GF-D8 (cell line): ENCODE results near the gene RBFOX2.

ENCODE experiments used
- DNase-seq: peaks from one replicate; lab custom pipeline; 2025; lab: John Stamatoyannopoulos, UW

RBFOX2 gene

DNA sequence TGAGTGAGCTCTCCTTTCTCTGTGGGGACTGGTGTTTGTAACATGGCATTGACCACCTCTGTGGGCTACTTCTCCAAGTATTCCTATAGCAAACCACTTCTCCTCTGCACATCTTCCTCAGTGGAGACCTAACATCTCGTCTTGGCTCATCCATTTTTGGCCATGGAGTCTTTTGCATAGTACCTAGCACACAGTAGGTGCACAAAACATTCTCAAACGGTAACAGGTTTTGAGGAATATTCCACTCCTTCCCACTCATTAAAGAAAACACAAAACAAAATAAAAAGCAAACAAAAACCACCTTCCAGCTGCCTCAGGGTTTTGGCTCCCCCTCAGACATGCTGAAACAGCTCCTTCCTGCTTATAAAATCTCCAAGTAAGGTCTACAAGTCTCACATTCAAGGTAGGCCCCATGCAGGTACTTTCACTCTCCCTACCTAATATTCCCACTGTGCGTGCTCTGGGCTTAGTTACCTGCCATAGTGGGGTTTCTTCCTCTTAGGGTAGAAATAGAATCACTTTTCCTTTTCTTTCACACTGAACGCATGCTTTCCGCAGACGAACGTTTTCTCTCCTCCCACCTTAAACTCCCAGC lies 132.4 kb downstream of the RBFOX2 start:
- DNase-seq, result no peak

GRCh38 chr22:35894937-35895708 lies 133.5 kb downstream of the RBFOX2 start:
- no peak for DNase-seq

- no peak for DNase-seq
Measured at GRCh38 chr22:35894464-35894878, 134.2 kb downstream of the RBFOX2 start.

GRCh38 chr22:35893698-35894097 lies 134.9 kb downstream of the RBFOX2 start:
- DNase-seq, result no peak

DNA sequence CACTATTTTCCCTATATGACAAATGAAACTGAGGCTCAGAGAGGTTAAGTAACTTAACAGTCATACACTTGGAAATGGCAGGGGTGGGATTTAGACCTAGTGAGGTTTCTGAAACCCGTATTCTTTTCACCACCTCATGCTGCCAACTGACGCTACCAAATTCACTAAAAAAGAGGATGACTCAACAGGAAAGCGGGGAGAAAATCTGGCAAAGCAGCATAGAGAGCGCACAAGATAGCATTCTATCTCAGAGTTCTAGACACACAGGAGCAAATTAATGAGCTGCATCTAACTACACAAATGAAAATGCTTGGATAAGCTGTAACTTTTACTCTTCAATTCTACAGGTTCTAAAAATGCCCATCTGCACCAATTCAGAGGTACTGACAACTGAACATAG lies 136.4 kb downstream of the RBFOX2 start:
- DNase-seq, result no peak

DNA sequence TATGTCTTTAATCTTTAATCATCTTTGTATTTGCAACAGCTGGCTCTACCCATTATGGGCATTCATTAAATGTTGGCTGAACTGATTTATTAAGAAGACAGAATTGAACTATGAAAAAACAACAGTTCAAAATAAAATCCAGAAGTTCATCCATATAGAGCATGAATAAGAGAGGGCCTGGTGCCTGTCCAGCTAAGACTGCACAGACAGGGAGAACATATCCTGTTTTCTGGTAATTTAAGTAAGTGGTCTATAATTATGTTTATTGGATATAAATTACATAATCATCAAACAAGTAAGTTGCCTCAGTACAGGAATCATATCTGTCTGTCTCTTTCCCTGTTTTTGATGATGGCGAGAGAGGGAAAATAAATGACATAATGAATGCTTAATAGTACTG lies 137.2 kb downstream of the RBFOX2 start:
- no peak for DNase-seq

- DNase-seq, result no peak
Measured at GRCh38 chr22:35889071-35889470, 139.6 kb downstream of the RBFOX2 start.

GRCh38 chr22:35888181-35888870 lies 140.3 kb downstream of the RBFOX2 start:
- DNase-seq, result no peak

- DNase-seq, result no peak
Measured at GRCh38 chr22:35887296-35887875, 141.2 kb downstream of the RBFOX2 start.

DNA sequence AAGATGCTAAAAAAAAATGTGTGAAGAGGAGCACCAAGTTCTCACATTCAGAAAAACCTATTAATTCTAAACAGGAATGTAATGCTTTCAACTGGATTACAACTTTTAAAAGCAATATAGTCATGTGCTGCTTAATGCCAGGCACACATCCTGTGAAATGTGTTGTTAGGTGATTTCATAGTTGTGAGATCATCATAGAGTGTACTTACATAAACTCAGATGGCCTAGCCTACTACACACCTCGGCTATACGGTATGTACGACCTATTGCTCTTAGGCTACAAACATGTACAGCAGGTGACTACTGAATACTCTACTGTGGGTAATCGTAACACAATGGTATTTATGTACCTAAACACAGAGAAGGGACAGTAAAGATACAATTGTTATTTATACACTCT lies 142.3 kb downstream of the RBFOX2 start:
- no peak for DNase-seq

DNA sequence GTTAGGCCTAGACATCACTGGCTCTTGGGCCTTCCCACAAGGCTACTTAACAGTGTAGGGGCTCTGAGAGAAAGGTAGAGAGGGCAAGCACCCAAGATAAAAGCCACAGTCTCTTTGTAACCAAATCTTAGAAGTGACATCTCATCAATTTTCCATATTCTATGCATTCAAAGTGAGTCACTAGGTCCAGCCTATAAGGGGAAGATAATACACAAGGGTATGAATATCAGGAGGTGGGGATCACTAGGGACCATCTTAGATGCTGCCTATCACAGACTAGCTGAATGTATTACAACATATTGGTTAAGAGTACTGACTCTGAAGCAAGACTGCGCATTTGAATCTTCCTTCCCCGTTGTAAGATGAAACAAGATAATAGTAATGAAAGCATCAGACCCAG lies 144.1 kb downstream of the RBFOX2 start:
- no peak for DNase-seq

- no peak for DNase-seq
Measured at GRCh38 chr22:35883031-35883620, 145.5 kb downstream of the RBFOX2 start.

- no peak for DNase-seq
Measured at GRCh38 chr22:35882211-35883030, 146.2 kb downstream of the RBFOX2 start.

DNA sequence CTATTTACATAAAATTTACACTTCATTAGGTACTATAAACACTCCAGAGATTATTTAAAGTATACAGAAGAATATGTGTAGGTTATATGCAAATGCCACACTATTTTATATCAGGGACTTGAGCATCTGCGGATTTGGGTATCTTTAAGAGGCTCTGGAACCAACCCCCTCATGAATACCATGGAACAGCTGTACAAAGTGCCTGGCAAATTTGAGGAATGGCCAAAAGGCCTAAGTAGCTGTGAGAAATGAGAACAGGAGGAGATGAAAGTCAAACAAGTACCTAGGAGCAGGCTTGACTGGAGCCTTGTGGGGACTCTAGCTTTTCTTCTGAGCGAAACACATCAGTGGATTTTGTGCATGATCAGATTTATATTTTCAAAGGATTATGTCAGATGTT lies 149.3 kb downstream of the RBFOX2 start:
- no peak for DNase-seq

DNA sequence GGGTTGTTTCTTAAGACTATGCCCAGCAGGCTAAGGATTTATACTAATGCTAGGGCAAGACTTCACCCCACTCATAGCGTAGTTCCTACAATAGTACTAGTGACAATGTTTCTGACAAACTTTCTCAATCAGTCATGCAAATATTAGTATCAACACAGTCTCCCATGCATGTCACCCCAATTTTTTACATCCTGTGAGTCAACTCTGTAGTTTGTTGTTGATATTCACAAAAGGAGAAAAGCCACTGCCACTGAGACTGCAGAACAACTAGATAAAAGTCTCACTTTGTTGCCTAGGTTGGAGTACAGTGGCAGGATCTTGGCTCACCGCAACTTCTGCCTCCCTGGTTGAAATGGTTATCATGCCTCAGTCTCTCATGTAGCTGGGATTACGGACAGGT lies 155.2 kb downstream of the RBFOX2 start:
- DNase-seq, result no peak

DNA sequence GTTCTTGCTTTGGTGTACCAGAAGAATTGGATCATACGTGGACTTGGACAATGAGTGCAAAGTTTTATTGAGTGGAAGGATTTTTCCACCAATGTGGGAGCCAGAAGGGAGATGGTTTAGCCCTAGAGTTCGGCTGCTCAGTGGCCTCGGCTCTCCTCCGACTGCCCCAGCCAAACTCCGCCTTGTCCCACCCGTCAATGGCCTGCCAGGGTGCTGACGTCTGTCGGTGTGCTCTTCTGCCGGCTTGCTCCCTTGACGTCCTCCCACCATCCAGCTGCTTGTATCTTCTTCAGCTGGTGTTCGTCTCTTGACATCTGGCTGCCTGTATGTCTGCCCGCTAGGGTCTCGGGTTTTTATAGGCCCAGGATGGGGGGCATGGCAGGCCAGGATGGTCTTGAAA lies 156.2 kb downstream of the RBFOX2 start:
- DNase-seq, result no peak

GRCh38 chr22:35870517-35871293 lies 157.9 kb downstream of the RBFOX2 start:
- no peak for DNase-seq

DNA sequence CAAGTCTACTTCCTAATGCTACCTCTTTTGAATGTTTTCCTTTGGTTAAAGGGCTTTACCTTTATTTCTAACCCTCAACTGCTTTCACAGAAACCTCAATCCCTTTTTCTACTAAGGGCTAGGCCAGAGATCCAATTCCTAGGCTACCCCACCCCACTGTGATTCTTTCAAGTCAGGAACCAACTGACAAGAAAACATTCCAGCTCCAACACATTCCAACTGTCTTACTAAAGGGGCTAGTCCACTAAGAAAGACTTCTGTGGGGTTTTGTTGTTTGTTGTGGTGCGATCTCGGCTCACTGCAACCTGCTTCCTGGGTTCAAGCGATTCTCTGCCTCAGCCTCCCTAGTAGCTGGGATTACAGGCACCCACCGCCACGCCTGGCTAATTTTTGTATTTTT lies 159.7 kb downstream of the RBFOX2 start:
- DNase-seq, result no peak

GRCh38 chr22:35866651-35867050 lies 162.0 kb downstream of the RBFOX2 start:
- DNase-seq, result no peak

GRCh38 chr22:35864545-35865165 lies 164.0 kb downstream of the RBFOX2 start:
- DNase-seq, result no peak
